Glomerular visceral epithelial cell (primary cell): ENCODE results near the gene RGS16.
A peak's percentile ranks its signal among the peaks of the same experiment; 100 is the strongest.

Experiments used
- DNase-seq: peaks from one replicate; pipeline ENCODE4 v3.0.0-alpha.2; 2016; ENCODE audit errors: extremely low spot score

The RGS16 gene

GRCh38 chr1:182584746-182585145 lies 19.4 kb downstream of the RGS16 start:
- no peak for DNase-seq

GRCh38 chr1:182580736-182581135 lies 23.5 kb downstream of the RGS16 start:
- DNase-seq = no peak

GRCh38 chr1:182575540-182576149 lies 28.5 kb downstream of the RGS16 start:
- DNase-seq = peak; percentile 29

- DNase-seq = no peak
Measured at GRCh38 chr1:182574156-182574555, 30.0 kb downstream of the RGS16 start.

GRCh38 chr1:182570611-182570970 lies 33.6 kb downstream of the RGS16 start:
- DNase-seq = no peak

- DNase-seq = no peak
Measured at GRCh38 chr1:182569939-182570610, 34.1 kb downstream of the RGS16 start.

GRCh38 chr1:182568647-182569284 lies 35.4 kb downstream of the RGS16 start:
- DNase-seq = no peak

GRCh38 chr1:182567629-182568028 lies 36.6 kb downstream of the RGS16 start:
- no peak for DNase-seq

- no peak for DNase-seq
Measured at GRCh38 chr1:182565537-182565936, 38.7 kb downstream of the RGS16 start.

GRCh38 chr1:182564406-182565004 lies 39.7 kb downstream of the RGS16 start:
- no peak for DNase-seq

- no peak for DNase-seq
Measured at GRCh38 chr1:182563095-182563494, 41.1 kb downstream of the RGS16 start.

GRCh38 chr1:182561456-182561855 lies 42.7 kb downstream of the RGS16 start:
- DNase-seq = no peak

- no peak for DNase-seq
Measured at GRCh38 chr1:182560392-182560984, 43.7 kb downstream of the RGS16 start.

GRCh38 chr1:182556279-182556678 lies 47.9 kb downstream of the RGS16 start:
- DNase-seq = no peak

GRCh38 chr1:182555493-182555892 lies 48.7 kb downstream of the RGS16 start:
- no peak for DNase-seq

- DNase-seq = no peak
Measured at GRCh38 chr1:182552527-182552926, 51.7 kb downstream of the RGS16 start.

GRCh38 chr1:182549811-182550210 lies 54.4 kb downstream of the RGS16 start:
- no peak for DNase-seq

- DNase-seq = no peak
Measured at GRCh38 chr1:182549346-182549745, 54.8 kb downstream of the RGS16 start.
